ENCODE measurements around the gene PPP1R15A.
"Not testable (repeated sequence)": the region's sequence is repeated elsewhere in the genome, so short reads cannot be mapped to it uniquely, and the experiment has no call there.

PPP1R15A gene

GRCh38 chr19:48906324-48906723, 34.1 kb downstream of the PPP1R15A start:
- in situ Hi-C loops (cut with MboI; ENCODE audit: low pct_unique_long_range_greater_than_20kb, low sequenced_read_pairs): no loop called here
- no peak for DNase-seq

GRCh38 chr19:48907671-48908070, 35.5 kb downstream of the PPP1R15A start:
- in situ Hi-C loops (cut with MboI; ENCODE audit: low pct_unique_long_range_greater_than_20kb, low sequenced_read_pairs): no loop called here
- no peak for DNase-seq

GRCh38 chr19:48909424-48910077, 37.3 kb downstream of the PPP1R15A start:
- DNase-seq; in situ Hi-C loops (cut with MboI; ENCODE audit: low pct_unique_long_range_greater_than_20kb, low sequenced_read_pairs): not testable (repeated sequence)

- in situ Hi-C loops (cut with MboI; ENCODE audit: low pct_unique_long_range_greater_than_20kb, low sequenced_read_pairs): no loop called here
- no peak for DNase-seq
These were observed 38.6 kb downstream of the PPP1R15A start for GRCh38 chr19:48910803-48911202.

- in situ Hi-C loops (cut with MboI; ENCODE audit: low pct_unique_long_range_greater_than_20kb, low sequenced_read_pairs): no loop called here
These were observed 41.1 kb downstream of the PPP1R15A start for GRCh38 chr19:48913114-48913889.

GRCh38 chr19:48914181-48914580, 42.0 kb downstream of the PPP1R15A start:
- in situ Hi-C loops (cut with MboI; ENCODE audit: low pct_unique_long_range_greater_than_20kb, low sequenced_read_pairs): no loop called here
- no peak for DNase-seq

More at GRCh38 chr19:48913114-48913889, 41.1 kb downstream of the PPP1R15A start:
- DNase-seq: peak; percentile 31

- in situ Hi-C loops (cut with MboI; ENCODE audit: low pct_unique_long_range_greater_than_20kb, low sequenced_read_pairs): no loop called here
- no peak for DNase-seq
These were observed 43.5 kb downstream of the PPP1R15A start for GRCh38 chr19:48915757-48916156.

GRCh38 chr19:48918071-48918470, 45.9 kb downstream of the PPP1R15A start:
- DNase-seq: no peak
- in situ Hi-C loops (cut with MboI; ENCODE audit: low pct_unique_long_range_greater_than_20kb, low sequenced_read_pairs): no loop called here

GRCh38 chr19:48918801-48919247, 46.6 kb downstream of the PPP1R15A start:
- DNase-seq: peak; percentile 30
- in situ Hi-C loops (cut with MboI; ENCODE audit: low pct_unique_long_range_greater_than_20kb, low sequenced_read_pairs): no loop called here

GRCh38 chr19:48919271-48919670, 47.0 kb downstream of the PPP1R15A start:
- DNase-seq; in situ Hi-C loops (cut with MboI; ENCODE audit: low pct_unique_long_range_greater_than_20kb, low sequenced_read_pairs): not testable (repeated sequence)

- in situ Hi-C loops (cut with MboI; ENCODE audit: low pct_unique_long_range_greater_than_20kb, low sequenced_read_pairs): no loop called here
- DNase-seq: no peak
These were observed 48.7 kb downstream of the PPP1R15A start for GRCh38 chr19:48920949-48921348.

GRCh38 chr19:48921721-48922500, 49.7 kb downstream of the PPP1R15A start:
- no peak for DNase-seq
- in situ Hi-C loops (cut with MboI; ENCODE audit: low pct_unique_long_range_greater_than_20kb, low sequenced_read_pairs): no loop called here

- in situ Hi-C loops (cut with MboI; ENCODE audit: low pct_unique_long_range_greater_than_20kb, low sequenced_read_pairs): no loop called here
- DNase-seq: no peak
These were observed 50.6 kb downstream of the PPP1R15A start for GRCh38 chr19:48922548-48923490.

GRCh38 chr19:48925240-48925843, 53.1 kb downstream of the PPP1R15A start:
- in situ Hi-C loops (cut with MboI; ENCODE audit: low pct_unique_long_range_greater_than_20kb, low sequenced_read_pairs): no loop called here
- no peak for DNase-seq
